ENCODE data around the gene MSH4.
"Not testable (repeated sequence)": the region's sequence is repeated elsewhere in the genome, so short reads cannot be mapped to it uniquely, and the experiment has no call there.

Gene MSH4

DNA sequence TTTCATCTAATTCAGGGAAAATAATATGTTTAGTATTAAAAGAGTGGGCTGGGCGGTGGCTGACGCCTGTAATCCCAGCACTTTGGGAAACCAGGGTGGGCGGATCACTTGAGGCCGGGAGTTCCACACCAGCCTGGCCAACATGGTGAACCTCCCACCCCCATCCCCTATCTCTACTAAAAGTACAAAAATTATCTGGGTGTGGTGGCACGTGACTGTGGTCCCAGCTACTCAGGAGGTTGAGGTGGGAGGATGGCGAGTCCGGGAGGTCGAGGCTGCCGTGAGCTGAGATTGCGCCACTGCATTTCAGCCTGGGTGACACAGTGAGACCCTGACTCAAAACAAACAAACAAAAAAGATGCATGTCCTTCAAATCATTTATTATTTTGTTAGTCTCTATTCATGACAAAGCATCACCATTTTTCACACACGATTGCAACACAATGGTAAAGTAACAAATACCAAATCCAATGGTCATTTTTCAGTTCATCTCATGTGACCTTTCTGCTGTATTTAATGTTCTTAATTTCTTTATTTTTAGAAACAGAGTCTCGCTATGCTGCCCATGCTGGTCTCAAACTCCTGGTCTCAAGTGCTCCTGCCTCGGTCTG, 1.0 kb downstream of the MSH4 start:
- DNase-seq, result no peak

GRCh38 chr1:75801480-75801879, 4.8 kb downstream of the MSH4 start:
- not testable (repeated sequence) for DNase-seq

- no peak for DNase-seq
Measured at GRCh38 chr1:75808921-75809320, 12.2 kb downstream of the MSH4 start.

- DNase-seq, result not testable (repeated sequence)
Measured at GRCh38 chr1:75810113-75810512, 13.4 kb downstream of the MSH4 start.

DNA sequence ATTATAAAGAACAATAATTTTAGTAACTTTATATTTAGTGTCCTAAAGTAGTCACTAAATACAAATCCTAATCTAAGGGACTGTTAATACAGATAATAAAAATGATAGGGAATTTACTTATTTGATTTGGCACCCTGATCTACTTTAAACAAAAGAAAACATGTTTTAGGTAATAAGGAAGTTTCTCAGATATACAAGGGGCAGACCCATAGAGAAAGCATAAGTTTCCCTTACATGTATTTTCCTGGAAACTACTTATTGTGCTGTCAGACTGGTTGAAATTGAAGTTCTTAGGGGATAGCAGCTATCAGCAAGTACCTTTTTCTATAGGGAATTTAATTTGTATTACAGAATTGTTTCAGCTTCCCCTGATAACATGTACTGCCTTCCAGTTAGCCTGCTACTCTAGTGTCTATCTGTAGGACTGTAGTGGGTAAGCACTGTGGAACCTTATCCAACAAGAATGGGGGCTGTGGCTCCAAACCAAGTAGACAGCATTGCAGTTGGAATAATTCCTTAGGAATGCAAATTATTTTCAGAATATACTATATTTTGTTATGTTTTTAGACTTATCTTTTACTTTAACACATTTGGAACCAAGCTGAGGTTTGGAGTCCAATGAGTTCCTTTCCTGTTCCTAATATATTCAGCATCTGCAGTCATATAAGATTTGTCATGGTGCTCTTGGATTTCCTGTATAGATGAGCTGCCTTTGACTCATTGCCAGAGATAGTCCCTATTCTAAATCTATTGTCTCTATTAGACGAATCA, 14.7 kb downstream of the MSH4 start:
- DNase-seq, result no peak

DNA sequence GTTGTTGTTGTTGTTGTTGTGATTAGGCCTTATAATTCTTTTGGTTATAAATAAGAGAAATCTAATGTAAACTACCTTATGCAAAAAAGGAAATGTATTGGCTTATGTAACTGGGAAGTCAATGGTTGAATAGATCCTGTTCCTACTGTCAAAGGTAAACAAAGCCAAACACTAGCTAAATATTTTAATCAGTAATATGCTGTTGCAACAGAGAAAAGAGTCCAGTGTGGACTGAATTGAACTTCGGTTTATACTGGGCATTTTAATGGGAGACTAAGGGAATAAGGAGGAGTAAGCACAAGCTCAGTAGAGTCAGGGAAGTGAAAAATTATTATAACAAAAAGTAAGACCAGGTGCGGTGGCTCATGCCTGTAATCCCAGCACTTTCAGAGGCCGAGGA, 15.4 kb downstream of the MSH4 start:
- DNase-seq, result no peak

DNA sequence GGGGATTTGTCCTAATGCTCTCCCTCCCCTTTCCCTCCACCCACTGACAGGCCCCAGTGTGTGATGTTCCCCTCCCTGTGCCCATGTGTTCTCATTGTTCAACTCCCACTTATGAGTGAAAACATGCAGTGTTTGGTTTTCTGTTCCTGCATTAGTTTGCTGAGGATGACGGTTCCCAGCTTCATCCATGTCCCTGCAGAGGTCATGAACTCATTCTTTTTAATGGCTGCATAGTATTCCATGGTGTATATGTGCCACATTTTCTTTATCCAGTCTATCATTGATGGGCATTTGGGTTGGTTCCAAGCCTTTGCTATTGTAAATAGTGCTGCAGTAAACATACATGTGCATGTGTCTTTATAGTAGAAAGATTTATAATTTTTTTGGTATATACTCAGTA, 26.9 kb downstream of the MSH4 start:
- DNase-seq, result not testable (repeated sequence)

DNA sequence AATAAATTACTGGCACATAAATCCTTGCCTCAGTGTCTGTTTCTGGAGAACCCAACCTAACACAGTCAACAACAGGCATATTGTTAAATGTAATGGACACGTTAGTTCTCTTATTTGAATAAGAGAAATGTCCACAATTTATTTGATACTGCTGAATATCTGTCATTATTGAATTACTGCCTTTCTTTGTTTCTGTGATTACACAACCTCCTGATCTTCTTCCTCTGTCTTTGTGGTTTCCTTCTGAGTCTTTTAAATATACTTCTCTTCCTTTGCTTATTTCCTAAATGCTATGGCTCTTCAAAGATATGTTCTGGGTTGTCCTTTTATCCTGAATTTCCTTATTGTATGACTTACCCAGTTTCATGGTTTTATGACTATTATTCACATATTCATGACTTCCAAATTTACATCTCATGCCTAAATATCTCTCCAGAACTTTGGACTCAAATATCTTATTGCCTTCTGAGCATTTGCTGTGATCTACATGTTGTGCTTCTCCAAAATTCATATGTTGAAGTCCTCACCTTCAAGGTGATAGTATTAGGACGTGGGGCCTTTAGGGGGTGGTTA, 39.9 kb downstream of the MSH4 start:
- no peak for DNase-seq

GRCh38 chr1:75838079-75838478, 41.4 kb downstream of the MSH4 start:
- no peak for DNase-seq

DNA sequence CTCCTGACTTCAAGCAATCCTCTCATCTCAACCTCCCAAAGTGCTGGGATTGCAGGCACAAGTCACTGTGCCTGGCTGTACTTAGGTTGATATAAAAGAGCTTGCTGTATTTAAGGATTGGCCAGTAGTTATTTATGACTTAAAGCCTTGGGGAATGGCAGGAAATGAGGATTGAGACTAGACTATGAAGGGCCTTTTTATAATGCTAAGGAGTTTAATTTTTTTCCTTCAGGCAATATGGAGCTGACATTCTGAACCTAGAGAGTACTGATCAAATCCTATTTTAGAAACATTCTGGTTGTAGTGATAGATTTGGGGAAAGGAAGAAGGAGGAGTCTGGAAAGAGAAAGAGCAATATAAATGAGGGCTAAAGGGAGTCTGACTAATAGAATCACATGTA, 44.7 kb downstream of the MSH4 start:
- no peak for DNase-seq

- DNase-seq, result no peak
Measured at GRCh38 chr1:75845576-75845975, 48.9 kb downstream of the MSH4 start.

GRCh38 chr1:75855010-75855409, 58.3 kb downstream of the MSH4 start:
- no peak for DNase-seq

DNA sequence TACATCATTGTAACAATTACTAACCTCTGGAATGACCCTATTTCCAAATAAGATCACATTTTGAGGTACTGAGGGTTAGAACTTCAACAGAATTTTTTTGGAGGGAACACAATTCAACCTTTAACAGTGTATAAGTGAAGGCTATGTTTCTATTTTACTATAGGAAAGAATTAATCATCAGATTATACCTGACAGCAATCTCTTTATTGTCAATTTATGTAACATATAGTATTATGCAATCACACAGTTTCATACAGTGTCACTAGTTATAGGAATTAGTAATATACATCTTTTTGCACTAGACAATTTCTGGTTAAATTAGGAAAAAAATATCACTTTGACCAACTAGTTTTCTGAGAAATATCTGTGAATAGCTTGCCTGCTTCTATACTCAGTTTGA, 59.1 kb downstream of the MSH4 start:
- DNase-seq, result no peak

GRCh38 chr1:75861831-75862230, 65.1 kb downstream of the MSH4 start:
- no peak for DNase-seq

GRCh38 chr1:75870951-75871350, 74.3 kb downstream of the MSH4 start:
- no peak for DNase-seq

DNA sequence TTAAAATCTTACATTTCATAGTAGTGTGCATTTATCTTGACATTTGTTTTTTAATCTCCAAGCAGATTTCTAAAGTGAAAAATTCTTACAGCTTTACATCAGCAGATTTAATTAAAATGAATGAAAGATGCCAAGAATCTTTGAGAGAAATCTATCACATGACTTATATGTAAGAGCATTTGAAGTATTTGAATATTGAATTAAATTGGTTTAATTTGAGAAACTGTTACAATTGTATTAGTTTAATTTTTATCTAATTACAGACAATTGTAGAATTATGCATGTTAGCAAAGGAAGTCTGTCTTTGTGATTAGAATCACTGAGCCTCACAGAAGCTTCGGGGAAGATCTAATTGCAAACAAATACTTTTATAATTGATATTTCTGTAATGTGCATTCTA, 83.3 kb downstream of the MSH4 start:
- no peak for DNase-seq

- DNase-seq, result no peak
Measured at GRCh38 chr1:75884437-75884836, 87.8 kb downstream of the MSH4 start.

DNA sequence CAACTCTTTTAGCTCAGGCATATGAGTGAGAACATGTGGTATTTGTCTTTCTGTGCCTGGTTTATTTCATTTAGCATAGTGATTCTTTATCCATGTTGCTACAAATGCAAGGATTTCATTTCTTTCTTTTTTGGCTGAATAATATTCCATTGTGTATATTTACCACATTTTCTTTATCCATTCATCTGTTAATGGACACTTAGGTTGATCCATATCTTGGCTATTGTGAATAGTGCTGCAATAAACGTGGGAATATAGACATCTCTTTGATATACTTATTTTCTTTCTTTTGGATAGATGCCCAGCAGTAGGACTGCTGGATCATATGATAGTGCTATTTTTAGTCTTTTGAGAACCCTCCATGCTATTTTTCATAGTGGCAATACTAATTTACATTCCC, 104.7 kb downstream of the MSH4 start:
- DNase-seq, result no peak

DNA sequence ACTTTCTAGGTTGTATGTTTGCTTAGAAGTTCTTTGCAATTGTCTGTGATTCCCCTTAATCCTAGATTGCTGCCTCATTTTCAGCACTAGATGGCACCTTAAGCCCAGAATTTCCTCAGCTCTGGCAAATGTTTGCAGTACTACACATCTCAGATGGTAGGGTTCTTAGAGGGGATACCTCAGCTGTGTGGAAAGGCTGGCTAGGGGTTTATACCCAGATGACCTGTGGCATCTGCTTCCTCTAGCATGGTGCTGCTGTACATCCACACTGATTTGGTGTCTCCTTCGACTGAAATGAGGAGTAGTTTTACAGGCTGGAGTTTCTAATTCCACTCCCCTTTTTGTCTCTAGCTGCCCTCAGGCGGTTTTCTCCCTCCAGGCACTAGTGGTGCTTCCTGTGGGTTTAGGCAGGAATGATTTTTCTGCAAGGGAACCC, 112.1 kb downstream of the MSH4 start:
- DNase-seq, result peak; percentile 68

DNA sequence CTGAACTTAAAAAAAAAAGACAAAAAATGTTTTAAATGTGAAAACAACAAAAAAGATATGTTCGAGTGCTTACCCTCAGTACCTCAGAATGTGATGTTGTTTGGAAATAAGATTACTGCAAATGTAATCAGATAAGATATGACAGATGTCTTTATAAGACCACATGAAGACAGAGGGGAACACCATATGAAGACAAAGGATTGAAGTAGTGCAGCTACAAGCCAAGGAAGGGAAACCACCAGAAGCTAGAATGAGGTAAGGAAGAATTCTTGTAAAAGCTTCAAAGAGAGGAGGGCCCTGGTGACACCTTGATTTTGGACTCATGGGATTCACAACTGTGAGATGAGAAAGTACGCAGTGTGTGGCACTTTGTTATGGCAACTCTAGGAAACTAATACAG, 120.2 kb downstream of the MSH4 start:
- DNase-seq, result no peak

DNA sequence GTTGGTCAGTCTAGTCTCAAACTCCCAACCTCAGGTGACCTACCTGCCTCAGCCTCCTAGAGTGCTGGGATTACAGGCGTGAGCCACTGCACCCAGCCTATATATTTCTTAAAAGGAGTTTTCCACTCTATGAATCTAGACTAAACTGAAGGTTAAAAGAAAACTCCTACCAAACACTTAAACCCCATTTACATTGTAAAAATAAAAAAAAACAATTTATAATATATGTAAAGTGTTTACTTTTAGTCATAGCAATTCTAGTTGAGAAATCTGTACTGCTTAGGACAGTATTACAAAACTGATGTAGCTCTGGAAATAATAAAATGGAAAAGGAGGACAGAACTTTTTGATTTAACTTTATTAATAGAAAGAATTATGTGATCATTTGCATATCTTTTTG, 126.0 kb downstream of the MSH4 start:
- DNase-seq, result no peak

DNA sequence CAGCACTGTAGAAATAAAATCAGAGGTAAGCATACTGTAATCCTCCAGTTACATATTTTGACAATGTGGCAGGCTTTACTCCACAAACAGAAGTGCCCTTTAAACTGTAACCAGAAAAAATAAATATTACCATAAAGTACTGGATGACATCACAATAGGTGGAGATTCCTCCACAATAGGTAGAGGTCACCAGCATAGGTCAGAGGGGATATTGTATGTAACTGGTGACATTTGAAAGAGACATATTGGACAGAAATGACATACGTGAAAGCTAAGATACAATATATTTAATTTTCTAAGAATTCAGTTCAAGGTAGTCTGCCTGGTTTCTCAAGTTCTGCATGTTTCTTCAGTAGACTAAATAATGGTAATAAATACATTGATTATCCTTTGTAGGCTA, 135.6 kb downstream of the MSH4 start, which contains the start of gene ASB17:
Gene ASB17, minus strand, starts transcription at position 101 of the 400 bp plus-strand sequence. CDS start 113 bp downstream, outside the sequence.
- DNase-seq, result no peak

GRCh38 chr1:75937034-75937433, 140.4 kb downstream of the MSH4 start:
- no peak for DNase-seq

GRCh38 chr1:75943037-75943436, 146.4 kb downstream of the MSH4 start:
- not testable (repeated sequence) for DNase-seq

Data from NCI-H510A treated with DMSO at 0.1 percent for 48 hours (cell line).